BLaER1 (cell line): ENCODE measurements around the gene OR5C1.

Experiments
- H3K27ac ChIP-seq: shearing (Covaris generic); formaldehyde crosslinking; 2 replicates; pipeline ENCODE4 v1.8.1; 2022
- H3K27me3 ChIP-seq: shearing (Covaris generic); formaldehyde crosslinking; 2 replicates; pipeline ENCODE4 v1.8.1; 2022
- H3K36me3 ChIP-seq: shearing (Covaris generic); formaldehyde crosslinking; 2 replicates; pipeline ENCODE4 v1.8.1; 2022
- H3K4me1 ChIP-seq: shearing (Covaris generic); formaldehyde crosslinking; 2 replicates; pipeline ENCODE4 v1.8.1; 2022
- H3K4me2 ChIP-seq: shearing (Covaris generic); formaldehyde crosslinking; 2 replicates; pipeline ENCODE4 v1.8.1; 2022
- H3K4me3 ChIP-seq: shearing (Covaris generic); formaldehyde crosslinking; 2 replicates; pipeline ENCODE4 v1.8.1; 2022
- H3K9ac ChIP-seq: shearing (Covaris generic); formaldehyde crosslinking; 2 replicates; pipeline ENCODE4 v1.8.1; 2022
- H3K9me3 ChIP-seq: shearing (Covaris generic); formaldehyde crosslinking; 2 replicates; pipeline ENCODE4 v1.8.1; 2022
- H4K20me1 ChIP-seq: shearing (Covaris generic); formaldehyde crosslinking; 2 replicates; pipeline ENCODE4 v1.8.1; 2022
- Cebpa-rat ChIP-seq: shearing (Covaris generic); IDR thresholded peaks from 2 replicates; pipeline ENCODE4 v1.8.1; 2022

Gene OR5C1

GRCh38 chr9:122788831-122789230, at the start of gene OR5C1:
TSS of gene OR5C1 (plus strand) at chr9:122788933. CDS start at chr9:122788933, 0 bp downstream.
- no peaks in the 10 kb centered on the region for H3K36me3 ChIP-seq
- H3K4me2 ChIP-seq, result no peak within 1 kb of the TSS
- no peaks in the 10 kb centered on the region for H4K20me1 ChIP-seq
- no peaks in the 10 kb centered on the region for H3K9me3 ChIP-seq
- H3K4me1 ChIP-seq, result no peaks in the 10 kb centered on the region
- H3K9ac ChIP-seq, result no peak within 1 kb of the TSS
- TF ChIP-seq Cebpa-rat, result no peak
- no peak within 1 kb of the TSS for H3K27ac ChIP-seq
- H3K4me3 ChIP-seq, result no peak within 1 kb of the TSS
- no peaks in the 10 kb centered on the region for H3K27me3 ChIP-seq

- Histone ChIP-seq H3K4me2 (no peak within 1 kb of the TSS), H3K27me3 (no peaks in the 10 kb centered on the region), H3K36me3 (no peaks in the 10 kb centered on the region), H3K4me1 (no peaks in the 10 kb centered on the region), H4K20me1 (no peaks in the 10 kb centered on the region), H3K9me3 (0 out of 2 replicates have a peak, but pooled peaks cover 5% of the 10 kb centered on the region), H3K9ac (no peak within 1 kb of the TSS), H3K27ac (no peak within 1 kb of the TSS), H3K4me3 (no peak within 1 kb of the TSS)
- no peak for TF ChIP-seq Cebpa-rat
Measured at GRCh38 chr9:122742003-122742402, 46.7 kb upstream of the OR5C1 start, which contains the start of gene OR1L6. TSS of gene OR1L6 (plus strand) at chr9:122742303. CDS start at chr9:122749848, 7,545 bp downstream.

GRCh38 chr9:122754825-122755224, 33.9 kb upstream of the OR5C1 start:
- H4K20me1 ChIP-seq, result no peaks in the 10 kb centered on the region
- H3K9ac ChIP-seq, result no peak overlapping the region
- H3K4me3 ChIP-seq, result no peak overlapping the region
- no peak for TF ChIP-seq Cebpa-rat
- H3K4me1 ChIP-seq, result no peaks in the 10 kb centered on the region
- H3K36me3 ChIP-seq, result no peaks in the 10 kb centered on the region
- H3K4me2 ChIP-seq, result no peak overlapping the region
- no peak overlapping the region for H3K27ac ChIP-seq
- peaks cover 7% of the 10 kb centered on the region; the same call in 1 of the 2 replicates for H3K9me3 ChIP-seq
- no peaks in the 10 kb centered on the region for H3K27me3 ChIP-seq

DNA sequence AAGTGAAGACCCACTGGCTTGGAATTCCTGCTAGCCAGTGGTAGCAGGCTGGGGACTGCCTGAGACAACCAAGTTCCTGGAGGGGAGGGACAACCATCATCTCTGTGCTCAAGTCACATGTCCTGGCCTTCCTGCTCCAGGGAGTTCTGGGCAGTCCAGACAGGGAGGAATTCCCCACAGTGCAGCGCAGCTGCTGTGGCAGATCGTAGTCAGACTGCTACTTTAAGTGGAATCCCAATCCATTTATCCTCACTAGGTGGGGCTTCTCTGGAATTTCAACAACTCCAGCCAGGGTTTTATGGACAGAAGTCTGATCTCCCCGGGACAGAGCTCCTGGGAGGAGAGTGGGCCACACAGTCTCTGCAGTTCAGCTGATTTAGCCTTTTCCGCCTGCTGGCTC, 20.9 kb upstream of the OR5C1 start:
- Histone ChIP-seq H3K9ac (no peak overlapping the region), H4K20me1 (no peaks in the 10 kb centered on the region), H3K36me3 (no peaks in the 10 kb centered on the region), H3K4me1 (no peaks in the 10 kb centered on the region), H3K27ac (no peak overlapping the region), H3K4me2 (no peak overlapping the region), H3K4me3 (no peak overlapping the region), H3K9me3 (peaks cover 26% of the 10 kb centered on the region), H3K27me3 (no peaks in the 10 kb centered on the region)
- TF ChIP-seq Cebpa-rat, result no peak

GRCh38 chr9:122777052-122777451, 11.7 kb upstream of the OR5C1 start:
- no peak overlapping the region for H3K4me3 ChIP-seq
- H3K4me1 ChIP-seq, result no peaks in the 10 kb centered on the region
- no peak for TF ChIP-seq Cebpa-rat
- no peak overlapping the region for H3K4me2 ChIP-seq
- H3K36me3 ChIP-seq, result no peaks in the 10 kb centered on the region
- no peak overlapping the region for H3K9ac ChIP-seq
- H4K20me1 ChIP-seq, result no peaks in the 10 kb centered on the region
- no peak overlapping the region for H3K27ac ChIP-seq
- no peaks in the 10 kb centered on the region for H3K27me3 ChIP-seq
- peaks cover 12% of the 10 kb centered on the region; the same call in 1 of the 2 replicates for H3K9me3 ChIP-seq

- Histone ChIP-seq H3K9ac (no peak overlapping the region), H3K36me3 (no peaks in the 10 kb centered on the region), H3K27ac (no peak overlapping the region)
Measured at GRCh38 chr9:122777935-122778627, 10.7 kb upstream of the OR5C1 start.

DNA sequence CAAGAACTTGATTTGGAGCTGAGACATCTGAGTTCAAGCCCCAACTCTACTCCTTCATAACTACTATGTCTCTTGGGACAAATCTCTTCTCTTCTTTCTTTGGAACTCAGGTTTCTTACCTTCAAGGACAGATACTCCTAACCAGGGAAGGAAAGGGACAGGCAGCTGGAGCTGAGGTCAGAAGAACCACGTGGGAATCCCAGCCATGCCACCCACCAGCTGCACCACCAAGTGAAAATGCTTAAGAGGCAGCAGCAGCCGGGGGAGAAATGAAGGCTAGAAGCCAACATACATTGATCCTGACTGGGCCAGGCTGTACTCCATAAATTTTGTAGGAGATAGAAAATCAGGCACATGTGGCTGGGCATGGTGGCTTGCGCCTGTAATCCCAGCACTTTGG, 9.6 kb upstream of the OR5C1 start:
- Histone ChIP-seq H3K9ac (no peak overlapping the region), H3K4me3 (no peak overlapping the region), H4K20me1 (no peaks in the 10 kb centered on the region), H3K4me2 (no peak overlapping the region), H3K27ac (no peak overlapping the region), H3K9me3 (no peaks in the 10 kb centered on the region), H3K36me3 (no peaks in the 10 kb centered on the region), H3K4me1 (no peaks in the 10 kb centered on the region), H3K27me3 (no peaks in the 10 kb centered on the region)
- no peak for TF ChIP-seq Cebpa-rat

More at GRCh38 chr9:122777935-122778627, 10.7 kb upstream of the OR5C1 start:
- no peaks in the 10 kb centered on the region for H3K27me3 ChIP-seq
- no peaks in the 10 kb centered on the region for H3K4me1 ChIP-seq
- H4K20me1 ChIP-seq, result no peaks in the 10 kb centered on the region
- no peak for TF ChIP-seq Cebpa-rat
- H3K9me3 ChIP-seq, result peaks cover 7% of the 10 kb centered on the region; the same call in 1 of the 2 replicates
- H3K4me3 ChIP-seq, result no peak overlapping the region
- no peak overlapping the region for H3K4me2 ChIP-seq

- no peaks in the 10 kb centered on the region for H3K9me3 ChIP-seq
- H4K20me1 ChIP-seq, result no peaks in the 10 kb centered on the region
Measured at GRCh38 chr9:122780026-122780425, 8.7 kb upstream of the OR5C1 start.

GRCh38 chr9:122781671-122782070, 7.1 kb upstream of the OR5C1 start:
- no peaks in the 10 kb centered on the region for H3K9me3 ChIP-seq
- no peak overlapping the region for H3K4me3 ChIP-seq
- no peak overlapping the region for H3K9ac ChIP-seq
- H3K4me1 ChIP-seq, result no peaks in the 10 kb centered on the region
- no peaks in the 10 kb centered on the region for H4K20me1 ChIP-seq
- H3K27me3 ChIP-seq, result no peaks in the 10 kb centered on the region
- H3K36me3 ChIP-seq, result no peaks in the 10 kb centered on the region
- TF ChIP-seq Cebpa-rat, result no peak
- no peak overlapping the region for H3K27ac ChIP-seq
- H3K4me2 ChIP-seq, result no peak overlapping the region

More at GRCh38 chr9:122780026-122780425, 8.7 kb upstream of the OR5C1 start:
- Histone ChIP-seq H3K4me1 (no peaks in the 10 kb centered on the region), H3K4me3 (no peak overlapping the region), H3K27ac (no peak overlapping the region), H3K36me3 (no peaks in the 10 kb centered on the region), H3K4me2 (no peak overlapping the region), H3K27me3 (no peaks in the 10 kb centered on the region), H3K9ac (no peak overlapping the region)
- TF ChIP-seq Cebpa-rat, result no peak

GRCh38 chr9:122785269-122785668, 3.5 kb upstream of the OR5C1 start:
- no peak overlapping the region for H3K4me2 ChIP-seq
- no peaks in the 10 kb centered on the region for H3K27me3 ChIP-seq
- no peak overlapping the region for H3K9ac ChIP-seq
- H3K4me1 ChIP-seq, result no peaks in the 10 kb centered on the region
- no peak overlapping the region for H3K4me3 ChIP-seq
- H3K9me3 ChIP-seq, result no peaks in the 10 kb centered on the region
- H3K27ac ChIP-seq, result no peak overlapping the region
- H3K36me3 ChIP-seq, result no peaks in the 10 kb centered on the region
- no peak for TF ChIP-seq Cebpa-rat
- no peaks in the 10 kb centered on the region for H4K20me1 ChIP-seq
